H1 (cell line): ENCODE results near the gene KRTCAP2. TPM values are rescaled to one million over a fixed set of nuclear protein-coding genes. Genes with fewer than 3 reads are reported as not detected.

ENCODE experiments used
- CTCF ChIA-PET: fragments of 300-600 bp; sonication (Branson Sonifier 250); formaldehyde crosslinking; loops from one replicate; lab custom pipeline; 2021; ENCODE audit not compliant: partially characterized antibody; lab: Charles Lee
- POLR2A ChIA-PET: fragments of 300-600 bp; sonication (Branson Sonifier 250); formaldehyde crosslinking; loops from one replicate; lab custom pipeline; 2021; ENCODE audit warnings: inconsistent platforms; ENCODE audit not compliant: partially characterized antibody; lab: Charles Lee
- DNase-seq, 2 experiments: peaks; one replicate each; pipeline versions ENCODE4 v3.0.0 to v3.0.0-alpha.2; 2010 to 2022; ENCODE audit warnings: low spot score in 2 of 2, low read depth in 1 of 2, mixed read lengths in 1 of 2
- FAIRE-seq: peaks from 2 replicates; lab custom pipeline; 2011; peaks lifted over from hg19 to GRCh38; lab: Jason Lieb, UNC
- H2AFZ ChIP-seq: 2 replicates; pipeline ENCODE4 v1.8.1; 2012; ENCODE audit warnings: low read length, inconsistent platforms
- H2AK5ac ChIP-seq: 2 replicates; pipeline ENCODE4 v1.6.1; 2013; ENCODE audit warnings: low read depth, low read length
- H2BK120ac ChIP-seq: replicated peaks from 2 replicates; pipeline ENCODE3; 2013; ENCODE audit warnings: low read depth, low read length, inconsistent platforms
- H2BK12ac ChIP-seq: 2 replicates; pipeline ENCODE4 v1.6.1; 2013; ENCODE audit warnings: low read depth, low read length
- H2BK15ac ChIP-seq: 2 replicates; pipeline ENCODE4 v1.6.1; 2013; ENCODE audit warnings: low read length
- H2BK20ac ChIP-seq: 2 replicates; pipeline ENCODE4 v1.6.1; 2013; ENCODE audit warnings: low read length
- H2BK5ac ChIP-seq: 2 replicates; pipeline ENCODE4 v1.6.1; 2013; ENCODE audit warnings: low read depth, low read length
- H3K14ac ChIP-seq: 2 replicates; pipeline ENCODE4 v1.6.1; 2013; ENCODE audit warnings: inconsistent platforms; ENCODE audit not compliant: insufficient read length
- H3K18ac ChIP-seq: 2 replicates; pipeline ENCODE4 v1.6.1; 2013; ENCODE audit warnings: low read length; ENCODE audit errors: extremely low read depth
- H3K23ac ChIP-seq: 2 replicates; pipeline ENCODE4 v1.6.1; 2013; ENCODE audit warnings: inconsistent platforms; ENCODE audit not compliant: insufficient read length
- H3K23me2 ChIP-seq: 2 replicates; pipeline ENCODE4 v1.6.1; 2013; ENCODE audit warnings: low read depth, low read length
- H3K27ac ChIP-seq: 2 replicates; pipeline ENCODE4 v1.6.1; 2011; ENCODE audit warnings: low read depth, low read length, inconsistent platforms
- H3K27me3 ChIP-seq, 4 experiments: replicated peaks in 1 of 4; 1 replicate in 1 of 4; 2 replicates in 3 of 4; pipeline versions ENCODE4 v1.6.1 to v1.8.1; 2011 to 2013; ENCODE audit warnings: low read length in 3 of 4, mild to moderate bottlenecking in 3 of 4, inconsistent platforms in 2 of 4, mixed read lengths in 2 of 4, moderate library complexity in 1 of 4; ENCODE audit not compliant: control insufficient read depth in 3 of 4, insufficient read depth in 3 of 4; ENCODE audit errors: extremely low read depth in 1 of 4
- H3K36me3 ChIP-seq, 4 experiments: 2 replicates each; pipeline versions ENCODE4 v1.6.1 to v1.8.1; 2011 to 2013; ENCODE audit warnings: mild to moderate bottlenecking in 4 of 4, low read length in 3 of 4, moderate library complexity in 2 of 4, control low read depth in 1 of 4, inconsistent platforms in 1 of 4; ENCODE audit not compliant: insufficient read depth in 4 of 4, control insufficient read depth in 2 of 4
- H3K4ac ChIP-seq: replicated peaks from 2 replicates; pipeline ENCODE3; 2013; ENCODE audit warnings: low read length, low read depth, mixed read lengths, inconsistent platforms; ENCODE audit not compliant: insufficient read length
- H3K4me1 ChIP-seq, 4 experiments: replicated peaks in 1 of 4; 1 replicate in 1 of 4; 2 replicates in 3 of 4; pipeline versions ENCODE4 v1.6.1 to v1.8.1; 2011 to 2013; ENCODE audit warnings: low read length in 3 of 4, inconsistent platforms in 2 of 4, mixed read lengths in 1 of 4; ENCODE audit not compliant: insufficient read depth in 4 of 4, control insufficient read depth in 3 of 4
- H3K4me2 ChIP-seq, 2 experiments: 2 replicates each; pipeline versions ENCODE4 v1.6.1 to v1.8.1; 2011 to 2013; ENCODE audit warnings: low read depth in 2 of 2, low read length in 2 of 2, control low read depth in 1 of 2, inconsistent platforms in 1 of 2, mild to moderate bottlenecking in 1 of 2; ENCODE audit not compliant: insufficient read depth in 1 of 2
- H3K4me3 ChIP-seq, 4 experiments: fragments of 200-600, 300-600 bp in 1 of 4; sonication (generic), shearing (Covaris generic), sonication (Bioruptor Twin) in 1 of 4; 2 replicates each; pipeline versions ENCODE4 v1.5.1 to v1.8.1; 2011 to 2016; ENCODE audit warnings: low read length in 4 of 4, low read depth in 3 of 4, control low read depth in 2 of 4, inconsistent platforms in 2 of 4, mild to moderate bottlenecking in 2 of 4, mixed read lengths in 1 of 4, moderate library complexity in 1 of 4; ENCODE audit not compliant: insufficient read depth in 2 of 4; ENCODE audit errors: extremely low read depth in 1 of 4
- H3K56ac ChIP-seq: replicated peaks from 2 replicates; pipeline ENCODE3; 2013; ENCODE audit warnings: low read depth, mild to moderate bottlenecking, mixed read lengths, low read length, inconsistent platforms; ENCODE audit not compliant: insufficient read length
- H3K79me1 ChIP-seq: 2 replicates; pipeline ENCODE4 v1.6.1; 2013; ENCODE audit warnings: low read depth, low read length, control low read depth
- H3K79me2 ChIP-seq, 2 experiments: 2 replicates each; pipeline versions ENCODE4 v1.6.1 to v1.8.1; 2012 to 2013; ENCODE audit warnings: low read length in 2 of 2, mild to moderate bottlenecking in 2 of 2, inconsistent platforms in 1 of 2; ENCODE audit not compliant: insufficient read depth in 2 of 2, control insufficient read depth in 1 of 2
- H3K9ac ChIP-seq, 4 experiments: replicated peaks in 1 of 4; 1 replicate in 1 of 4; 2 replicates in 3 of 4; pipeline versions ENCODE4 v1.6.1 to v1.8.1; 2011 to 2013; ENCODE audit warnings: low read depth in 3 of 4, low read length in 3 of 4, control low read depth in 2 of 4, mild to moderate bottlenecking in 2 of 4, moderate library complexity in 2 of 4, inconsistent platforms in 1 of 4; ENCODE audit errors: extremely low read depth in 1 of 4
- H3K9me3 ChIP-seq, 2 experiments: 2 replicates each; pipeline versions ENCODE4 v1.6.1 to v1.8.1; 2012 to 2013; ENCODE audit warnings: mild to moderate bottlenecking in 2 of 2, moderate library complexity in 2 of 2, control low read depth in 1 of 2, inconsistent platforms in 1 of 2, low read depth in 1 of 2, low read length in 1 of 2, mixed read lengths in 1 of 2; ENCODE audit not compliant: insufficient read depth in 2 of 2
- H4K20me1 ChIP-seq, 2 experiments: replicated peaks in 1 of 2; 2 replicates each; pipeline versions ENCODE3 to v1.8.1; 2011 to 2013; ENCODE audit warnings: inconsistent platforms in 2 of 2, low read length in 2 of 2, mild to moderate bottlenecking in 1 of 2; ENCODE audit not compliant: insufficient read depth in 2 of 2, control insufficient read depth in 1 of 2
- H4K5ac ChIP-seq: 2 replicates; pipeline ENCODE4 v1.6.1; 2013; ENCODE audit warnings: low read length, low read depth, mixed read lengths, inconsistent platforms; ENCODE audit not compliant: insufficient read length
- H4K8ac ChIP-seq: 2 replicates; pipeline ENCODE4 v1.8.0; 2013; ENCODE audit warnings: mild to moderate bottlenecking, moderate library complexity, low read length, inconsistent platforms; ENCODE audit not compliant: insufficient read depth; ENCODE audit errors: extremely low read depth
- H4K91ac ChIP-seq: replicated peaks from 2 replicates; pipeline ENCODE3; 2013; ENCODE audit warnings: low read length, mixed read lengths, inconsistent platforms; ENCODE audit not compliant: insufficient read length
- ASH2L ChIP-seq: fragments of 200-600, 300-600 bp; sonication (generic); IDR thresholded peaks from one replicate; pipeline ENCODE4 v1.7.1; 2017; ENCODE audit warnings: low read length
- FOSL1 ChIP-seq: IDR thresholded peaks from 2 replicates; pipeline ENCODE4 v1.6.1; 2011; ENCODE audit warnings: mild to moderate bottlenecking, low read depth, low read length, moderate library complexity; ENCODE audit not compliant: insufficient read depth
- JUND ChIP-seq: IDR thresholded peaks from 2 replicates; pipeline ENCODE4 v1.6.1; 2011; ENCODE audit warnings: mild to moderate bottlenecking, improper control_type of control experiment, low read length
- KDM4A ChIP-seq: IDR thresholded peaks from one replicate; pipeline ENCODE4 v1.7.1; 2012; ENCODE audit warnings: low read depth, mild to moderate bottlenecking, moderate library complexity, low read length, inconsistent platforms; ENCODE audit not compliant: severe bottlenecking
- POU5F1 ChIP-seq: IDR thresholded peaks from 2 replicates; pipeline ENCODE4 v1.6.1; 2011; ENCODE audit warnings: low read depth, mild to moderate bottlenecking, low read length, moderate library complexity
- RNF2 ChIP-seq: fragments of 200-900, 300-1000 bp; sonication (generic); IDR thresholded peaks from 2 replicates; pipeline ENCODE4 v1.7.1; 2016; ENCODE audit warnings: borderline replicate concordance, low read depth, mild to moderate bottlenecking, antibody characterized with exemption, low read length; ENCODE audit not compliant: poor library complexity, severe bottlenecking; ENCODE audit errors: missing control alignments
- SIRT6 ChIP-seq: IDR thresholded peaks from one replicate; pipeline ENCODE4 v1.7.1; 2012; ENCODE audit warnings: low read length, inconsistent platforms
- SP1 ChIP-seq: IDR thresholded peaks from 2 replicates; pipeline ENCODE4 v1.6.1; 2011; ENCODE audit warnings: low read depth, low read length
- TBP ChIP-seq: IDR thresholded peaks from 2 replicates; pipeline ENCODE4 v1.6.1; 2011; ENCODE audit warnings: low read depth, low read length, improper control_type of control experiment
- USF2 ChIP-seq: IDR thresholded peaks from 2 replicates; pipeline ENCODE4 v1.6.1; 2011; ENCODE audit warnings: low read length, improper control_type of control experiment
- WGBS, 2 experiments: shearing (Covaris generic) in 1 of 2; methylation state at CpG; one replicate each; pipeline versions ENCODE4 v1.1.6 to v1.1.7; 2013 to 2015; ENCODE audit warnings: low lambda C conversion rate in 2 of 2, mixed read lengths in 2 of 2, inconsistent platforms in 1 of 2, low coverage in 1 of 2, missing lambda C conversion rate in 1 of 2; ENCODE audit not compliant: insufficient replicate concordance in 2 of 2, insufficient coverage in 1 of 2, insufficient read length in 1 of 2; ENCODE audit errors: extremely low coverage in 1 of 2, missing lambda C conversion rate in 1 of 2; 5-methylcytosine and 5-hydroxymethylcytosine counted together
- polyA plus RNA-seq, 7 experiments: library from polyadenylated mRNA; depleted of rRNA in 3 of 7; stranded (reverse) in 5 of 7; unstranded in 2 of 7; fragments of >200 nt in 5 of 7; fragments of 200-250 nt in 2 of 7; gene quantifications; 1 replicate in 5 of 7; 2 replicates in 1 of 7; 4 replicates in 1 of 7; pipeline versions ENCODE4 v1.2.1 to v1.2.3, GENCODE V29; 2011 to 2013; ENCODE audit warnings: missing spikeins in 2 of 7, mixed read lengths in 2 of 7
- total RNA-seq: library from RNA; stranded (reverse); fragmentation: NEBNext Ultra II Directional; extraction: Animal tissue kit (Norgen Biotek cat#: 25700); gene quantifications from 2 replicates; pipeline ENCODE4 v1.2.1, GENCODE V29; 2021

KRTCAP2 gene
- total and polyA plus RNA-seq, 2 of the 8 experiments (the other 6 are each of a cell fraction or from before 2014, with no cell fraction given) = 146 to 317 TPM

GRCh38 chr1:155218854-155219591, 45.9 kb upstream of the KRTCAP2 start:
- Histone ChIP-seq H3K9me3 (no peaks in the 10 kb centered on the region), H3K23me2 (no peaks in the 10 kb centered on the region), H3K27ac (no peak overlapping the region), H3K4me2 (peak overlapping the region; percentile 38 to 71), H4K5ac (no peak overlapping the region), H3K4me1 (peaks cover 0 to 7% (median 0%) of the 10 kb centered on the region in 4 experiments; a peak in 1 of 7 replicates), H3K4me3 (peak overlapping the region in 2 of 4 experiments; percentile 20 to 21; a peak in 2 of 8 replicates), H2BK15ac (no peak overlapping the region), H2BK12ac (no peak overlapping the region), H3K79me2 (no peaks in the 10 kb centered on the region), H3K4ac (no peak overlapping the region), H2BK5ac (0 out of 2 replicates have a peak overlapping the region, but pooled peaks have one; percentile 19), H3K9ac (no peak overlapping the region; a peak in 1 of 7 replicates), H2BK20ac (no peak overlapping the region), H3K14ac (no peak overlapping the region), H3K18ac (peak overlapping the region; percentile 28), H2BK120ac (no peak overlapping the region), H3K79me1 (no peaks in the 10 kb centered on the region; the same call in 1 of the 2 replicates), H3K23ac (no peak overlapping the region), H3K56ac (no peak overlapping the region), H4K91ac (no peak overlapping the region), H4K20me1 (no peaks in the 10 kb centered on the region), H2AK5ac (no peak overlapping the region), H4K8ac (peak overlapping the region; percentile 90; the same call in 1 of the 2 replicates), H3K27me3 (no peaks in the 10 kb centered on the region), H2AFZ (peak overlapping the region; percentile 77; the same call in 1 of the 2 replicates), H3K36me3 (0 out of 8 replicates have a peak, but pooled peaks cover 0 to 2% (median 0%) of the 10 kb centered on the region in 4 experiments)
- FAIRE-seq (peak; percentile 62), DNase-seq (peak in 1 of 2 experiments; percentile 69)
- whole genome bisulfite sequencing, 2 experiments = 56% methylated on average over 7 of the region's 7 CpGs; no CpG with 5 or more reads in 1 of the 2 experiments
- ChIA-PET POLR2A (interaction anchor here (0.9 to 11.9 kb wide), 10 partner anchors 8 to 54 kb away, joined by 3 to 235 read pairs (median 6); partner anchors contain the start of genes CLK2, KRTCAP2, MTX1 and SCAMP3), CTCF (interaction anchor here (0.6 to 2.5 kb wide), 10 partner anchors 10 to 134 kb away, joined by 3 to 16 read pairs (median 4); partner anchors contain the start of genes MTX1 and THBS3)
- TF ChIP-seq FOSL1 (no peak), JUND (no peak), SIRT6 (no peak), KDM4A (no peak), ASH2L (no peak), TBP (no peak), SP1 (no peak), RNF2 (no peak), POU5F1 (no peak), USF2 (peak; percentile 99)
